Keratinocyte (primary cell): ENCODE results near the gene CCNY. TPM values are rescaled to one million over a fixed set of nuclear protein-coding genes. Genes with fewer than 3 reads are reported as not detected.

ENCODE experiments used
- DNase-seq: peaks from one replicate; pipeline ENCODE4 v3.0.0-alpha.2; 2011; ENCODE audit warnings: low read depth, missing footprints, low spot score
- FAIRE-seq: peaks from 2 replicates; lab custom pipeline; 2011; peaks lifted over from hg19 to GRCh38; lab: Jason Lieb, UNC
- H2AFZ ChIP-seq: 2 replicates; pipeline ENCODE4 v1.6.0; 2012; ENCODE audit warnings: low read length, control low read depth, inconsistent platforms; ENCODE audit not compliant: control insufficient read depth
- H3K27ac ChIP-seq: 2 replicates; pipeline ENCODE4 v1.5.1; 2011; ENCODE audit warnings: low read length; ENCODE audit not compliant: control insufficient read depth, insufficient read depth
- H3K27me3 ChIP-seq: 3 replicates; pipeline ENCODE4 v1.6.0; 2011; ENCODE audit warnings: low read length; ENCODE audit not compliant: control insufficient read depth, insufficient read depth; ENCODE audit errors: extremely low read depth
- H3K36me3 ChIP-seq, 2 experiments: 2 replicates in 1 of 2; 3 replicates in 1 of 2; pipeline ENCODE4 v1.5.1; 2011; ENCODE audit warnings: low read length in 2 of 2, mild to moderate bottlenecking in 1 of 2; ENCODE audit not compliant: control insufficient read depth in 2 of 2, insufficient read depth in 2 of 2; ENCODE audit errors: extremely low read depth in 1 of 2
- H3K4me1 ChIP-seq: 3 replicates; pipeline ENCODE4 v1.5.1; 2011; ENCODE audit warnings: low read length; ENCODE audit not compliant: control insufficient read depth, insufficient read depth; ENCODE audit errors: extremely low read depth
- H3K4me2 ChIP-seq: 3 replicates; pipeline ENCODE4 v1.6.0; 2011; ENCODE audit warnings: low read depth, low read length; ENCODE audit not compliant: control insufficient read depth, insufficient read depth; ENCODE audit errors: extremely low read depth
- H3K4me3 ChIP-seq, 3 experiments: fragments of 200-600 bp in 1 of 3; sonication (generic) in 1 of 3; 2 replicates in 2 of 3; 3 replicates in 1 of 3; pipeline ENCODE4 v1.5.1; 2011 to 2016; ENCODE audit warnings: low read length in 3 of 3, mild to moderate bottlenecking in 3 of 3, control low read depth in 2 of 3, inconsistent platforms in 1 of 3, low read depth in 1 of 3, mixed read lengths in 1 of 3, mixed run types in 1 of 3, moderate library complexity in 1 of 3; ENCODE audit not compliant: control insufficient read depth in 2 of 3, insufficient read depth in 2 of 3; ENCODE audit errors: extremely low read depth in 1 of 3
- H3K79me2 ChIP-seq: 2 replicates; pipeline ENCODE4 v1.6.0; 2012; ENCODE audit warnings: low read length; ENCODE audit not compliant: control insufficient read depth, insufficient read depth
- H3K9ac ChIP-seq: 3 replicates; pipeline ENCODE4 v1.6.0; 2011; ENCODE audit warnings: low read length; ENCODE audit not compliant: control insufficient read depth, insufficient read depth; ENCODE audit errors: extremely low read depth
- H3K9me1 ChIP-seq: 3 replicates; pipeline ENCODE4 v1.6.0; 2011; ENCODE audit warnings: low read length; ENCODE audit not compliant: control insufficient read depth, insufficient read depth; ENCODE audit errors: extremely low read depth
- H3K9me3 ChIP-seq: 2 replicates; pipeline ENCODE4 v1.5.1; 2012; ENCODE audit warnings: low read depth, low read length; ENCODE audit not compliant: control insufficient read depth
- H4K20me1 ChIP-seq: 3 replicates; pipeline ENCODE4 v1.6.0; 2011; ENCODE audit warnings: low read length; ENCODE audit not compliant: control insufficient read depth, insufficient read depth; ENCODE audit errors: extremely low read depth
- CTCF ChIP-seq, 3 experiments: IDR thresholded peaks in 1 of 3; conservative IDR thresholded peaks in 1 of 3; optimal IDR thresholded peaks in 1 of 3; 2 replicates in 2 of 3; 3 replicates in 1 of 3; pipeline versions ENCODE3 to v1.5.1; 2011; ENCODE audit warnings: low read length in 3 of 3, mild to moderate bottlenecking in 3 of 3, moderate library complexity in 2 of 3, control low read depth in 1 of 3, inconsistent platforms in 1 of 3; ENCODE audit not compliant: insufficient read depth in 2 of 3; ENCODE audit errors: extremely low read depth in 1 of 3
- EZH2 ChIP-seq: IDR thresholded peaks from one replicate; pipeline ENCODE4 v1.6.1; 2012; ENCODE audit warnings: inconsistent platforms, mild to moderate bottlenecking, low read length, moderate library complexity
- dilution Hi-C: fragments of 300-500 bp; cut with MboI; formaldehyde crosslinking; loops from one replicate; pipeline ENCODE4 v1.7.0; 2020; ENCODE audit warnings: low sequenced_read_pairs; ENCODE audit not compliant: extremely low pct_ligation_motif_present
- polyA plus RNA-seq, 5 experiments: library from polyadenylated mRNA; depleted of rRNA in 3 of 5; stranded (reverse) in 3 of 5; stranded (forward) in 1 of 5; unstranded in 1 of 5; fragments of >200 nt; gene quantifications; 1 replicate in 1 of 5; 2 replicates in 3 of 5; 3 replicates in 1 of 5; pipeline versions ENCODE4 v1.2.1 to v1.2.3, GENCODE V29; 2011 to 2012; ENCODE audit warnings: missing spikeins in 2 of 5, low read depth in 1 of 5, low replicate concordance in 1 of 5

CCNY gene
- polyA plus RNA-seq, 1 donor (not counting 4 experiments of a cell fraction or from before 2014, with no cell fraction given): 58.9 TPM

- FAIRE-seq (no peak), DNase-seq (no peak)
- H3K4me3 ChIP-seq: no peak overlapping the region
- no peaks in the 10 kb centered on the region for H4K20me1 ChIP-seq
- H3K9ac ChIP-seq: no peak overlapping the region
- no peak overlapping the region for H2AFZ ChIP-seq
- H3K27me3 ChIP-seq: no peaks in the 10 kb centered on the region
- no peaks in the 10 kb centered on the region for H3K4me1 ChIP-seq
- H3K36me3 ChIP-seq: peaks cover 5 to 12% of the 10 kb centered on the region in 2 experiments
- H3K9me1 ChIP-seq: no peaks in the 10 kb centered on the region
- no peak overlapping the region for H3K4me2 ChIP-seq
- H3K27ac ChIP-seq: no peak overlapping the region
- TF ChIP-seq CTCF (optimal IDR thresholded peaks at IDR 0.05 in 1 of 3, IDR thresholded peaks at IDR 0.05 in 1 of 3, conservative IDR thresholded peaks at IDR 0.05 in 1 of 3; ENCODE audit: extremely low read depth in 1 of 3, insufficient read depth in 2 of 3, low read length in 3 of 3): no peak
- TF ChIP-seq EZH2: no peak
- peaks cover 2% of the 10 kb centered on the region for H3K79me2 ChIP-seq
- no peaks in the 10 kb centered on the region for H3K9me3 ChIP-seq
- dilution Hi-C loops: no loop called here
Observed at GRCh38 chr10:35561715-35562114, 225.4 kb downstream of the CCNY start.

- Histone ChIP-seq H3K9me1 (no peaks in the 10 kb centered on the region), H2AFZ (no peak overlapping the region), H3K4me3 (no peak overlapping the region), H4K20me1 (no peaks in the 10 kb centered on the region), H3K9ac (no peak overlapping the region), H3K4me1 (no peaks in the 10 kb centered on the region), H3K79me2 (peaks cover 2% of the 10 kb centered on the region), H3K27me3 (no peaks in the 10 kb centered on the region), H3K36me3 (peaks cover 5 to 12% of the 10 kb centered on the region in 2 experiments), H3K9me3 (no peaks in the 10 kb centered on the region), H3K4me2 (no peak overlapping the region), H3K27ac (no peak overlapping the region)
- dilution Hi-C loops: no loop called here
- FAIRE-seq (peak; percentile 41), DNase-seq (no peak)
- no peak for TF ChIP-seq EZH2
- no peak for TF ChIP-seq CTCF (optimal IDR thresholded peaks at IDR 0.05 in 1 of 3, IDR thresholded peaks at IDR 0.05 in 1 of 3, conservative IDR thresholded peaks at IDR 0.05 in 1 of 3; ENCODE audit: extremely low read depth in 1 of 3, insufficient read depth in 2 of 3, low read length in 3 of 3)
Observed at GRCh38 chr10:35562427-35562826, 226.1 kb downstream of the CCNY start.
